GM10847 (cell line): ENCODE data around the gene CRB2.

ENCODE experiments used
- POLR2A ChIP-seq: IDR thresholded peaks from 2 replicates; pipeline ENCODE4 v1.6.1; 2011; ENCODE audit not compliant: insufficient read length; ENCODE audit errors: extremely low read depth

Gene CRB2

DNA sequence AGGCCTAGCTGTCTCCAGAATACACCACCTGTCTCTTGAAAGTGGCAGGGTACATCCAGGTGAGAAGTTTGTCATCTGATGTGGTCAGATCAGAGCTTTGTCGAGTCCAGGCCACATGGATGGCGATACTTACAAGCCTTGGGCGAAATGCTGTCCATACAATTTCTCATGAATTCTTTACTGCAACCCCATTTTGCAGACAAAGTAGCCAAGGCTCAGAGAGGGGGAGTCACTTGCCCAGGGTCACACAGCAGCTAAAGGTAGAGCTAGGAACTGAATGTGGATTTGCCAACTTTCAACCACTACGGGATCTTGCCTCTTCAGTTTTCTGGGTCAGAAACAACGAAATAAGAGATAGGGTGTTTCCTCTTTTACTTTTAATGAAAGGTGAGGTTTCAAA lies 35.2 kb downstream of the CRB2 start:
- TF ChIP-seq POLR2A, result no peak

DNA sequence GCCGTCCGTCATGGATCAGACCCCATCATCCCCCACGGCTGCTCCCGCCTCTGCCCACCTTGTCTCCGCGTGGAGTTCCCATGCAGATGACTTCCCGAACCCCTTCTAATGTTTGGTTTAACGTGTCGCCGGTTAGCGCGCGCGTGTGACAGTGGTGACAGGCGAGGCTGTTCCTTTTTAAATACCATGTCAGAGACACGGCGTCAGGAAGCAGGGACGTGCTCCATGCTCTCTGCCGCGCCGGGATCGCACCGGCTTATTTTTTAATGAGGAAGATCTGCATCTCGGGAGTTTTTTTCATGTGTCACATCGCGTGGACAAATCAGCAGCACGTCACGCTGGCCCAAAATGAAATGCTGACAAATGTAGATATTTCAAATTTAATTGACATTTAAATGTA lies 35.9 kb downstream of the CRB2 start:
- TF ChIP-seq POLR2A, result no peak

GRCh38 chr9:123392802-123393201 lies 36.8 kb downstream of the CRB2 start:
- TF ChIP-seq POLR2A, result no peak

GRCh38 chr9:123394291-123395235 lies 38.6 kb downstream of the CRB2 start:
- TF ChIP-seq POLR2A, result no peak

DNA sequence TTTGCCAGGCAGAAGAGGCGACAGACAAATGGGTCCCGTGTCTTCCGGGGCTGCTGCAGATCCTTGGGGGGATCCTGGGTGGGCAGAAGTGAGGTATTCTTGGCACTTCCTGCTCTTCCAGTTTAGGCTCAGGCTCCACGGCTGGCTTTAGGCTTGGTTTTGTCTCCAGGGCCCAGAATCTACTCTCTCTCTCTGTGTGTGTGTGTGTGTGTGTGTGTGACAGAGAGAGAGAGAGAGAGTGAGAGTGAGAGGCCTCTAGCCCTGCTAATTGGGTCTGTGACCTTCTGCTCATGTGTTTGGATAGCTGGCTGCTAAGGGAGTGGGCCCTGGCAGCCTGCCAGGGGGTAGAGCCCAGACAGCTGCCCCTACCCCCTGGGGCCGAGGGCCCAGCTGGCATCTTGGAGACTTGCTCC lies 39.3 kb downstream of the CRB2 start:
- no peak for TF ChIP-seq POLR2A

GRCh38 chr9:123395689-123396511 lies 39.9 kb downstream of the CRB2 start:
- TF ChIP-seq POLR2A, result no peak

DNA sequence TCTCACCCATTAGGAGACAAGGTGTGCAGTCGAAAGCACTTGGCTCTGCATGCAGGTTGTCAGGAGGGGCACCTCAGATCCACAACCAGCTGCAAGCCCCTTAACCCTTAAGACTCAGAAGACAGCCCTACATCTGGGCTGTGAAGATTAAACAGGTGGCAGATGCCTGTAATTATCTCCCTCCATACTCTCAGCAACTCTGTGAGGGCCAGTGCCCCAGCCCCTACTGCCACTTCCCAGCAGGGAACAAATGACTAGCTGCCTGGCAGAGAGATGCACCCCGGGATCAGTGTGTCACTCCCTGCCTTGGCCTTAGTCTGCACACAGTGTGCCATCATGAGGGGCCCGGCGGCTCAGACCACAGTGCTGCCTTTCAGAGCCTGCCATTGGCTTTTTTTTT lies 42.0 kb downstream of the CRB2 start:
- no peak for TF ChIP-seq POLR2A

- TF ChIP-seq POLR2A, result no peak
Measured at GRCh38 chr9:123399803-123400378, 43.9 kb downstream of the CRB2 start.

- no peak for TF ChIP-seq POLR2A
Measured at GRCh38 chr9:123400926-123401503, 45.0 kb downstream of the CRB2 start.

DNA sequence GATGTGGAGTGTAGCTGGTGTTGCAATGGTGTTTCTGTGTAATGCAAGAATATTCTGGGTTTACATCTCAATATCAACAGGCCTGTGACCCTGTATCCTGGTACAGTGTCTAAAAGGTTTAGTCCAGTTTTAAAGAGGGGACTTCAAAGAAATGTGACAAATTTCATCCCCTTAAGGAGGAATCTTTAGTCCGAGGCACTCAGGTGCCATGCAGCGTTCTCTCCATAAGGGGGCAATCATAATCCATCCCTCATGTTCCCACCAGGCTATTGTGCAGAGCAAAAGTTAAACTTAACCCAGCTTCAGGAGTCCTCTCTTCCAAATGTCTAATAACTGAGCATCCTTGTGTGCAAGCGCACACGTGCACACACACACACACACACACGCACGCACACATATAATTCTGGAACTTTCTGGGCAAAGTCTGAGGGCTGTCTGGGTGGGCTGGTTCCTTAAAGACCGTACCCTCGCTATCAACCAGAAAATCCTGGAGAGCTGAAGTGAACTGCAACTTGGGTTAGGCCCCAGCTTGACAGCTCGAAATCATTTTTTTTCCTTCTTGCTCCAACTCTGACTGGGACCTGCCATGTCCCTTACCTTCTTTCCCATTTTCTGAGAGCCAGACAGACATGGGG lies 46.0 kb downstream of the CRB2 start:
- no peak for TF ChIP-seq POLR2A

DNA sequence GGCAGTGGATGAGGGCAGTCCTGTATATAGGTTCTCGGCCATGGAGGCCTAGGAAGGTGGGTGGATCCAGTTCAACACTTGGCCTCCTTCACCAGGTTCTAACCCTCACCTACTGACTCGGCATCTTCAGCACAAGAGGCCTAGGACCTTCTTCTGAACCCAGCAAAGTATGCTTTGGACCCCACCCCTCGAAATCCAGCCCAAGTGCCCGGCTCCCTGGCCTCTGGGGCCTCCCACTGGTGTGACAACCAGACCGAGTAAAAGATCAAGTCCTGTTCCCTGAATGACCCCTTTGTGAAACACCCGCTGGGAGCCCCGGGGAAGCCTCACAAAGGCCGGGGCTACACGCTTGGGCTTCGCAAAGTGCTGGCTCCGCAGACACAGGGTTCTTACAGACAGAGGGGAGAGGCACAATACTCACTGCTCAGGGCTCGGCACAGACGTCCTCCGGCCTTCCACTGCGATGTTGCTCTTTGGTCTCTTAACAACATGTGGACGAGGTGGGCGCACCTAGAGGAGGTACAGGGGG lies 47.0 kb downstream of the CRB2 start:
- TF ChIP-seq POLR2A, result no peak

DNA sequence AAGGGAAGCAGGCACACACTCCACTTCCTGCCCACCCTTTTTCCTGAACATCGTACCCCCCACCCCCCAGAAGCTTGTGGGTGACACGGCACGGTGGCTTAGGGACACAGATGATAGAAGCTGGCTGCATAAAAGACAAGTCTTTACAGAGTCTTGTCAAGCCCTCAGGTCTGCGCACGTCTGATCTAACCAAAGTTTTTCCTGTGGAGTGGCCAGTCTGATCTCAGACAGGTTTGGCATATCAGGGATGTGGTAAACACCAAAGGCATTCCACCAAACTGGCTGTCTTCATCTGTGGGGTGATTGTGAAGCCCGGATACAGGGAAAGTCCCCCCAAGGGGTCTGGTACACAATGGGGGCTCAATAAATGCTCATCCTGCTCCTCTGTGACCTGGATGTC lies 50.0 kb downstream of the CRB2 start:
- TF ChIP-seq POLR2A, result no peak

GRCh38 chr9:123406691-123407216 lies 50.8 kb downstream of the CRB2 start:
- TF ChIP-seq POLR2A, result no peak

- no peak for TF ChIP-seq POLR2A
Measured at GRCh38 chr9:123407217-123407851, 51.3 kb downstream of the CRB2 start.
